CD4-positive, alpha-beta T cell treated with Interferon gamma for 1 hour (primary cell): ENCODE measurements around the gene CFAP92.

Experiments
- DNase-seq: peaks from one replicate; pipeline ENCODE4 v3.0.0-alpha.2; 2020

The CFAP92 gene

GRCh38 chr3:128993461-128994172 lies at the start of gene CFAP92:
Gene CFAP92 (minus strand): TSS chr3:128994076. CDS start chr3:128993304, 772 bp downstream.
- DNase-seq, result peak; percentile 92

- DNase-seq, result no peak
Observed at GRCh38 chr3:129040579-129041300, 46.9 kb upstream of the CFAP92 start.

- DNase-seq, result no peak
Observed at GRCh38 chr3:129040039-129040336, 46.1 kb upstream of the CFAP92 start.

DNA sequence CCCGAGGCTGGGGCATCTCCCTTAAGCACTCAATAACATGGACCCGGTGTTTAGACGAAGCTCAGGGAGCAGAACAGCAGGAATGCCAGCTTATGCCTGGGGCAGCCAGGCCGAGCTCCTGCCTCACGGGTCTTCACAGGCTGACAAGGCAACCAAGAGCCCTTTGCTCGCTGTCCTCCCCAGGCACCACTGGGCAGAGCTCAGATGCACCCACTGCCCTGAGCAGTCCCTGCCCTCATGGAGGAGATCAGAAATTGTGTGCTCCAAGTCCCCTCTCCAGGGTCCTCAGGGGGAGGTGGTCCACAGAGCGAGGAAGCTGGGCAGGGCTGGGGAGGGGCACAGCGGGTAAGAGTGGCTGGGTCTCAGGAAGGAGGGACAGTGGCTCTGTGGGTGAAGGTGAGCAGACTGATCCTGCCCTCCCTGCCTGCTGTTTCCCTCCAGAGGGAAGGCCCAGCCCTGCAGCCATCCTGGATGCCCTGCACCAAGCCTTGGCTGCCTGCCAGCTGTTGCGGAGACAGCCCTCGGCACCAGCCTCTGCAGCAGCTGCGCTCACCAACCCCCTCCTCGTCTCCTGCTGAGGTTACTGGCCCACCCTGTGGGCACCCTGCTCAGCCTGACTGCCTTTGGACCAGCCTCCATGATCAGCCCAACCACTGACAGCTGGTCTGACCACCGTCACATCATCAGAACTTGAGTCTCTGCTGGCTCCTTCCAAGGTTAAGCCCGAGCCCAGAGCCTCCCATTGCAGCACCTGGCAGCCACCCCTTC lies 45.6 kb upstream of the CFAP92 start:
- DNase-seq, result no peak

DNA sequence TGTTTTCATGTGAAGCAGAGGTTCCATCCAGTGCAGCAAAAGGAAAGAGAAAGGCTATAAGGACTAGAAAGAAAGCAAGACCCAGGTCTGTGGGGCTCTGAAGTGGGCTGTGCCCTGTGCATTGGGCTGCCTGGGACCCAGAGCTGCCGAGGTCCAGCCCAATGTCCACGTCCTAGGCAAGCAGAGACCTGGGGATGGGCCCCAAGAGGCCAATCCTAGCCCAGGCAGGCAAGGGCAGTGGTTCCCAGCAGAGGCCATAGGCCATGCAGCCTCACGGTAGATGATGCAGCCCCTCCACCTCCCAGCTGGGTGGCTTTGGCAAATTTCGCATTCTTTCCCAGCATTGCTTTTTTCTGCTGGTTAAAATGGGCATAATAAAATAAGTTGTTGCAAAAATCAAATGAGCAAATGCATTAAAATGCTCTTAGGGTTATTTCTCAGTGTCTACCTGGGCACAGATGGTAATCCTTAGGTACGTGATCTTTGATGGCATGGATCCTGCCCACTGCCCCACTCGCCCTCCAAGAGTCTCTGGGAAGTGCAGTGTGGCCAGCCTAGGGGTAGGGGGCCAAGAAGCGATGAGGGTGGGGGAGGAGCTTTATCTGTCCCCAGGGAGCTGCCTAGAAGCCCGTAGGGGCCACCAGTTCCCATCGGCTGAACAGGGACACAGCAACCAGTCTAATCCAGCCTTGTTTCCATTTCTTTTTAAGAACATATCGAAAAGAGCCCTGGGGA lies 44.4 kb upstream of the CFAP92 start:
- DNase-seq, result no peak

GRCh38 chr3:129037093-129037419 lies 43.2 kb upstream of the CFAP92 start:
- DNase-seq, result no peak

DNA sequence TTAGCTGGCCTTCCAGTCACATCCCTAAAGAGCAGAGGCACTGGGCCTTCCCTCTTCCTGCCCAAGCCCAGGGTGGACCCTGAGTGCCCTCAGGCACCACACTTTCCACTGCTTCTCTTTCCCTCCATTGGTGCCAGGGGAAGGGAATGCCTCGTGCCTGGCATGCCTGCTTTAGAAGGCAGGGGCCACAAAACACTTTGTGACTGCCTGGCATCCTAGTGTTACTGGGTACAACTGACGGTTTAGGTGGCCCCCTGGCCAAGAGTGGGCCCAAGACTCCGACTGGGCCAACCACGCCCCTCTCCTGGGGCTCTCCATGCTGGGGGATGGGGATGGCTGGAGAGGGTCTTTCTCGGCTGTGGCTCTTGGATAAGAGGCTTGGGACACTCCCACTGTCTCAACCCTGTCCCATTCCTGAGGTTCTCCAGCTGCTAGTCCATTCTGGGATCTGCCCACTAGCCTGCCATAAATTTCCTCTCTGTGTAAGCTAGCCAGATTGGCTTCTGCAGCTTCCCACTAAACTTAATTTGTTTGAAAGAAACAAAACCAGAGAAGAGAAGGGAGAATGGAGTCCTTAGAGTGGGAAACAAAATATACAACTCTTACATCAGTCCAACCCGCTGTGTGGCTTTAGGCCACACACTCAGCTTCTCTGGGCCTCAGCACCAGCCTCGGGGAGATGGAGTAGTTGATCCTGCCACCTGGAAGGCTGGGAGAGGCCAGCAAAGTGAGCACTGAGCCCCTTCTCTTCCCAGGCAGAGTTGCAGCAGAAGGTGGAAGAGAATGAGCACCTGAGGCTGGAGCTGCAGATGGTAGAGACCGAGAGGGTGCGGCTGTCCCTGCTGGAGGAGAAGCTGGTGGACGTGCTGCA lies 42.6 kb upstream of the CFAP92 start:
- DNase-seq, result no peak

DNA sequence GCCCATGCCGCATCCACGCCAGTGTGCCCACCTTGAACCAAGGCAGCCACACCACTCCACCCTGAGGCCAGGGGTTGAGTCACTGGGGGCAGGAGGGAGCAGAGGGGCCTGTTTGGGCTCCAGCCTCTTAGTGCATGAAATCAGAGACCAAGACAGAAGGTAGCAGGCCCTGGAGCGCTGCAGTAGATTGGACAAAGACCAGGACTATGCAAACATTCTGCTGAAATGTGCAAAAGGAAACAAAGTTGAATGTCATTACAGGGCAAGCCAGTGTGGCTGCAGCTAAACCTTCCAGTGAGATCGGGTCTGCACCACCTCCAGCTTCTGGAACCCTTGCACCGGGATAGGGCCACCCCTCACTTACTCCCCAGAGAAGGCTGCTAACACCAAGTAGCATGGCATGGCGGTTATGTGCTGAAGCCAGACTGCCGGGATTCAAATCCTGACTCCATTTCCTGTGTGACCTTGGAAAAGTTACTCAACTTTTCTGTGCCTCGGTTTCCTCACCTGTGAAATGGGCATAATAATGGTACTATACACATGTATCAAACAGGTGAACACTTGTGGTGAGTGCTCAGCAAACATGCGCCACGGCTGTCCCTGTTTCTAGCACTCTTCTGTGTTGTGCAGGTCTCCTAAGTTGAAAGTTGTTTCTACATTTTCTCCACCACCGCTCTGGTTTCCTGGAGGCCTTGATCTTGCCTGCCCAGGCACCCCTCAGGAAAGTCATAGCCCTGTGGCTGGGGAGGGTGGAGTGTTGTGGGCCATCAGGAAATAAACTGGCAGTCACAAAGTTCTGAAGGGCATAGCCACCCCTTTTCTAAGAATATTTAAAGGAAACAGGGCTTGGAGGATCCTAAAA lies 41.7 kb upstream of the CFAP92 start:
- no peak for DNase-seq

DNA sequence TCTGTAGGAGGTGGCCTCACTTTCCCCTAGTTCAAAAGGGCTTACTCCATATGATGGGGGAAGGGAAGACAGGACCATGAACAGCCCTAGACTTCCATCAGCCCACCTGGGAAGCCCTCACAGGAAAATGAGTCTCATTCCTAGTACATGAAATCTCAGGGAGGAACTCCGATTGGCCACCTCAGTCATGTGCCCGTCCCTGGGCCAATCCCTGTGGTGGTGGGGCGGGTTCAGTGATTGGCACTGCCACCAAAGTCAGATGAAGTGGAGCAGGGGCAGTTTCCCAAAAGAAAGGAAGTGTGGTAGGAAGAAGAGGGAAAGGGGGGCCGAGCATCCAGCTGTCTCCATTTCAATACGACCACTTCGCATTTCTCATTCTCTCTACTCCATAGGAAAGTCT lies 40.8 kb upstream of the CFAP92 start:
- DNase-seq, result no peak

DNA sequence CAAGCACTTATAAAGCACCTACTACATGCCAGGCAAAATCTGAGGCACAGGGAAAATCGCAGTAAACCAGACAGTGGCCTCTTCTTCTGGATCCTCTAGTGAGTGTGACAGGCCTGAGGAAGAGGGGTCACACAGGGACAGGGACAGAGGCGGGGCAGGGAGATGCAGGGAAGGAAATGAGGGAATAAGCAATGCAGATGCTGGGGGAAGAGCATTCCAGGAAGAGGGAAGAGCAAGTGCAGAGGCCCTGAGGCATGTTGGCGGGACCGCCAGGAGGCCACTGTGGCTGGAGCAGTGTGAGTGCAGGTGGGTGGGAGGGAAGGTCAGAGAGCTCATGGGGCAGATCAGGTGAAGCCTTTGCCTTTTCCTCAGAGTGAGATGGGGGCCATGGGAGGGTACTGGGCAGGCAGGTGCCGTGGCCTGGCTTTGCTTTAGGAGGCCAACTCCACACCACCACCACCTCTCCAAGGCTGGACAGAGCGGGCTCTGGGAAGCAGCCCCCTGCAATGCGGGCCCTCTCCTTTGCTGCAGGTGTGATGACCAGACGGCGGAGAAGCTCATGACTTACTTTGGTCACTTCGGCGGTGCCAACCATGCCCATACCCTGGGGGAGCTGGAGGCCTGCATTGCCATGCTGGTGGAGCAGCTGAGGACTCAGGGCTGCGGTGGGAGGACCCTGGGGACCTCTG lies 39.9 kb upstream of the CFAP92 start:
- no peak for DNase-seq

DNA sequence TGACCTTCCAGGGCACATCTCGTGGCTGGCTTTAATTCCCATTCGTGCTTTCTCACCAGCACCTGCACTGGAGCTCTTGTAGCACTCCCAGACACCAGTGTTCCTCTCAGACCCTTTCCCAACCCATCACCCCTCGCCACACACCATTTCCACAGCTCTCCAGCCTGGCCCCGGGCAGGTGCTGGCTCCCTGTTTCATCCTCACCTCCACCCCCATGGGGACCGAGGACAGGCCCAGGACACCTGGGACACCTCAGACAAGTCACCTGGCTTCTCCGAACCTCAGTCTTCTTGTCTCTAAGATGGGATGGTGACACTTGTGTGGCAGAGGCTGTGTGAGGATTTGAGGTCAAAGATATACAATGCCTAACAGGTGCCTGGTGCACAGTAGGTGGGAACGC lies 39.3 kb upstream of the CFAP92 start:
- DNase-seq, result no peak

GRCh38 chr3:129032716-129033115 lies 38.8 kb upstream of the CFAP92 start:
- no peak for DNase-seq

DNA sequence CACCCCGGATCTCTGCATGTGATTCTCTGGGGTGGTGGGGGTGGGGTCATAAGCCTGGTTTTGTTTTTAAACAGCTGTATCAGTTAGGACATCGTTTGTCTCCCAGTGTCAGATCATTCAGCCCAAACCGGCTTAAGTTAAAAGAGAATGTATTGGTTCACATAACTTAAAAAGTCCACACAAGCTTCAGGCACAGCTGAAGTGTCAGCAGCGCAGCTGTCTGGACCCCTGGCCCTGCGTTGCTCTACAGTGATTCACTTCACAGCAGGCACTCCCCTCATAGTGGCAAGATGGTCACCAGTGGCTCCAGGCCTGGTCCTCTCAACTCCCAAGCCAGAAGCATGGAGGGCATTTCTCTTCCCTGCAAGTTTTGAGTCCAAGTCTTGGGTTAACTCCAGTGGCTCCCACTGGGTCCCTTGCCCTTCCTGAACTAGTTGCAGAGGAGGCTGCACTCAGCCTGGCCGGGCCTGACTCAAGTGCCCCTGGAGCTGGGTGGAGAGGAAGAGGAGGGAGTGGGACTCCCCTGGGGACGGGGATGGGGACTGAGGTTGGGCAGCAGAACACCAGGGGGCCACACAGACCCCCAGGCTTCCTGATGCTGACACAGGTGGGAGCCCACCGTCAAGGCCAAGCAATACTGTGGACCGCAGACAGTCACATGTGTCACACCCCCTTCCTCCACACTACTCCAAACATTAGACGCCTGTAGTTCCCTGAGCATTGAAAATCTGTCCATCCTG lies 37.8 kb upstream of the CFAP92 start:
- DNase-seq, result no peak

DNA sequence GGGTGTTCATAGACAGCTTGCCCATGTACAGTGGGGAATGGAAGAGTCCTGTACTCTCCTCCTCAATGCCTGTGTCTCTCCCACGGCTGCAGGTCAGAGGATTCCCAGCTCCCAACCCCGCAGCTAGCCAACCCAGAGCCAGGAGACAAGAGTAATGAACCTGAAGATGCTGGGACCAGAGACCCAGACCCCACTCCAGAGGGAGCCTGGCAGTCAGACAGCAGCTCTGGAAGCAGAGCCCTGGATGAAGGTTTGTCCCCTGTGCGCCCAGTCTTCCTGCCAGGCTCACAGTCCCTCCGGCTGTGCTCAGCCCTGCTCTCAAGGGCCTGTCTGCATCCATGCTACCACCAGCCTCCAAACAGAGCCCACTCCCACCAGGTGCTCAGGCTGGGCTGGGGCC lies 36.7 kb upstream of the CFAP92 start:
- no peak for DNase-seq

DNA sequence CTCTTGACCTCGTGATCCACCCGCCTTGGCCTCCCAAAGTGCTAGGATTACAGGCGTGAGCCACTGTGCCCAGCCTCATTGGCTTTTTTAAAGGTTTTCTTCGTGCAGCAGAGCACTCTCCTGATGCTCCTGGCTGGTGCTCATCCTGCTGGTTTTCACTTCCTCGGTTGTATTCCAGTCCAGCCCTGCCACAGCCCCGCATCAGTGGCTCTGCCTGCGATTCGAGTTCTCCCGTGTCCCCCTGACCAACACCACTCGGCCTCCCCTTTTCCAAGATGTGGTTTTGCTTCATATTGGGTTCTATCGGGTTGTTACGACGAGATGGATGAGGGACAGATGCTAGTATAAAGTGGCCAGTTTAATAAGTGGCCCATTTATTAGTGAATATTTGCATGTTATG lies 35.0 kb upstream of the CFAP92 start:
- no peak for DNase-seq

DNA sequence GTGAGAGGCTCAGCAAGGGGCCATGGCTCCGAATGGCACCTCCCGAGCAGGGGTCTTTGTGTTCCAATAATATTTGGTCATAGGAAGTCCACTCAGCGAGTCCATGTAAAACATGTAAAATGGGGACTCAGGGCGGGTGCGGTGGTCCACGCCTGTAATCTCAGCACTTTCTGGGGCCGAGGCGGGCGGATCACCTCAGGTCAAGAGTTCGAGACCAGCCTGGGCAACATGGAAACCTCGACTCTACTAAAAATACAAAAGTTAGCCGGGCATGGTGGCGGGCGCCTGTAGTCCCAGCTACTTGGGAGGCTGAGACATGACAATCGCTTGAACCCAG lies 33.6 kb upstream of the CFAP92 start:
- DNase-seq, result no peak

- peak; percentile 93 for DNase-seq
Observed at GRCh38 chr3:129026728-129027543, 33.1 kb upstream of the CFAP92 start.

DNA sequence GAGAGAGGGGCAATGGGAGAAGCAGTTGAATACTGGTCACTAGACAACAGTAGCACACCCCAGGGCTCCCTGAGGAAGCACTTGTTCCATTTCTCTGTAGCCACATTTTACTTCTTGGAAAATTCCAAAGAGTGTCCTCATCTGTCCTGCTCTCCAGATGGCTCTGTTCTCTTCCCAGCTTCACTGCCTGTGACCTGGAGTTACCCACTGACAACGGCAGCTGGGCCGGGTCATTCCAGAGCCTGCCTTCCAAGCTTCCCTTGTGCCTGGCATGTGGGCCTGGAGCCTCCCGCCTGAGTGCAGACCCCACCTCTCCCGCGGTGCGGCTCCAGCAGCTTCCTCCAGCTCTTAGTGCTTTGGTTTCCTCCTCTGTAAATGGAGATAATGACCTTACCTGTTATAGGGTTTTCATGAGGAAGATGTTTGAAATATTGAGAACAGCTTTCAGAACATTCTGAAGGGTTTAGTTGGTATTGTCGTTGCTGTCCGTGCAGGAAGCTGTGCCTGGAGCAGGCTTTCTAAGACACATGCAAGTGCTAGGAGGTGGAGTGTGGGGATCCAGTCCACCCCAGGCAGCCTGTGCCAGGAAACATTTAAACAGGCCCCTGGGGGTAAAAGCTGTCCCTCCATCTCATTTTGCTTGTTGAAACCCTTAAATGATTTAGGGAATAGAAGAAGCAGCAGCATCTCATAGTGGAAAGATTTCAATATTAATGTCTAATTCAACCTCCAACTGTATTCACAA lies 32.0 kb upstream of the CFAP92 start:
- no peak for DNase-seq

GRCh38 chr3:129025108-129025507 lies 31.2 kb upstream of the CFAP92 start:
- no peak for DNase-seq
